Cardiac fibroblast (primary cell): ENCODE measurements around the gene SLC26A9.

Experiments
- DNase-seq, 2 donors: peaks; one replicate each; pipeline versions ENCODE4 v3.0.0 to v3.0.0-alpha.2; 2010; ENCODE audit warnings: low read depth in 2 of 2
- H3K4me3 ChIP-seq, 2 donors: replicated peaks in 1 of 2; 1 replicate in 1 of 2; 2 replicates in 1 of 2; pipeline ENCODE4 v1.5.1; 2011; ENCODE audit warnings: low read depth in 2 of 2, low read length in 2 of 2, mild to moderate bottlenecking in 2 of 2, moderate library complexity in 1 of 2
- TF ChIP-seq, protein P1 (sequence below): IDR thresholded peaks from one replicate; pipeline ENCODE4 v1.5.1; 2011; ENCODE audit warnings: low read depth, mild to moderate bottlenecking, low read length, inconsistent platforms

SLC26A9 gene

DNA sequence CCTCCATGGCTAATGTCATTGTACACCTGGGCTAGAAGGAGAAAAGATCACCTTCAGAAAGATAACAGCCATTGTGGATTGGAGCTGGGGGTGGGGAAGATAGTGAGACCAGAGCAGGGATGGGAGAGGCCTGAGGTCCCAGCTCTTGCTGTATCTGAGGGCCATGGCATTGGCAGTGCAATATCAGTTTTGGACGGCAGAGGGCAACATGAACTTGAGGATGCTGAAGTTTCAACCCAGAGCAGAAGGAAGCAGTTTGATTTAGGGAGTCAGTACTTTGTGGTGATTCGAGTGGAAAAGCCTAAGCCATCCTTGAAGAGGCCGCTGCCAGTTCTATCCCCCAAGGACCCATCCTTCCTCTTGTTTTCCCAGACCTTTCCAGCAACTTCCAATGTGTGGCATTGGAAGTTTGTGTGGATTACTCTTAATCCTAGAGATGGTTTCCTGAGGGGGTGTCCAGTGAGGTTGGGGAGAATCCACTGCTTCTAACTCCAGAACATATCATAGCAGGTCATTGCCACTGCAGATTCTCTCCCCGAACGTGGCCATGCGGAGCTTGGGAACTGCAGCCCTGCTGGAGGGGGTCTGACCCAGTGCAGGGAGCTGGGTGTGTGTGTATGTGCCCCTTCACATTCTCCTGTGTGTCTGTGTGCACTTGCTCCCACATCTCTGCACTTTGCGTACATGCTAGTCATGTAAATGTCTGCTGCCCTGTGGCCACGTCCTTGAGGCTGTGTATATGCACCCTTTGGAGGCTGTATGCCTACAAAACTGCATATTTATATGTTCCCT is 24.1 kb downstream of the SLC26A9 start:
- TF ChIP-seq, protein P1, sequence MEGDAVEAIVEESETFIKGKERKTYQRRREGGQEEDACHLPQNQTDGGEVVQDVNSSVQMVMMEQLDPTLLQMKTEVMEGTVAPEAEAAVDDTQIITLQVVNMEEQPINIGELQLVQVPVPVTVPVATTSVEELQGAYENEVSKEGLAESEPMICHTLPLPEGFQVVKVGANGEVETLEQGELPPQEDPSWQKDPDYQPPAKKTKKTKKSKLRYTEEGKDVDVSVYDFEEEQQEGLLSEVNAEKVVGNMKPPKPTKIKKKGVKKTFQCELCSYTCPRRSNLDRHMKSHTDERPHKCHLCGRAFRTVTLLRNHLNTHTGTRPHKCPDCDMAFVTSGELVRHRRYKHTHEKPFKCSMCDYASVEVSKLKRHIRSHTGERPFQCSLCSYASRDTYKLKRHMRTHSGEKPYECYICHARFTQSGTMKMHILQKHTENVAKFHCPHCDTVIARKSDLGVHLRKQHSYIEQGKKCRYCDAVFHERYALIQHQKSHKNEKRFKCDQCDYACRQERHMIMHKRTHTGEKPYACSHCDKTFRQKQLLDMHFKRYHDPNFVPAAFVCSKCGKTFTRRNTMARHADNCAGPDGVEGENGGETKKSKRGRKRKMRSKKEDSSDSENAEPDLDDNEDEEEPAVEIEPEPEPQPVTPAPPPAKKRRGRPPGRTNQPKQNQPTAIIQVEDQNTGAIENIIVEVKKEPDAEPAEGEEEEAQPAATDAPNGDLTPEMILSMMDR, result peak; percentile 94
- no peak overlapping the region for H3K4me3 ChIP-seq
- peak; percentile 91 to 93 for DNase-seq

DNA sequence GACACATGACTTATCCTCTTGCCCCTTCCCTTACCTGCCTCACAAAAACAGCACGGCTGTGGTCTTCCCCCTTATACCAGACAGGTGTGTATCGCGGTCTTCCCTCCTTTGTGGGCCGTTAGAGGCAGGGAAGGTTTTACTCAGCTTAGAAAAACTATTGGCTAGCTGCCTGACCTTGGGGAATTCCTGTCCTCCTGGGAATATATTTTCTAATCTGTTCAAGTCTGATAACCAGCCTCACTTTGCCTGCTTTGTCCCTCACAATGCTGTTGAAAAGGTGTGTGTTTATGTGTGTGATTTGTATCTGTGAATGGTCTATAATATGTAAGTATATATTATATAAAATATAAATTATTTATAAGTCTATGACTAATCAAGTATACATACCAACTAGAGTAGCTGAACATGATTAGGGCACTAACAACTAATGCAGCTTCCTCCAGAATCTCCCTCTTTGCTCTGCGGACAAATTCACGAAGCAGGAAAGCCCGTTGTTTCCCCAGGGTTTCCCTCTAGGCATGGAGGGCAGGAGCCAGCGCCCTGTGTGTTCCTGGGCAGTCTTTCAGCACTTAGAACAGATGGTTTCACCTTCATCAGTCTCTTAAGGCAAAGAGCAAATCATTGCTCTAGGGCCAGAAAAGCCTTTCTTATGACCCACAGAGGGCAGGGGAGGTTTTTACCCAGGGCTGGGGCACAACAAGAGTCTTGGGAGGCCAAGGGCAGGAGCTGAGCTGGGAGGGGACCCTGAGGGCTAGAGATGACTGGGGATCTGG is 25.6 kb downstream of the SLC26A9 start:
- no peak for DNase-seq
- TF ChIP-seq, protein P1, result no peak
- no peak overlapping the region for H3K4me3 ChIP-seq

DNA sequence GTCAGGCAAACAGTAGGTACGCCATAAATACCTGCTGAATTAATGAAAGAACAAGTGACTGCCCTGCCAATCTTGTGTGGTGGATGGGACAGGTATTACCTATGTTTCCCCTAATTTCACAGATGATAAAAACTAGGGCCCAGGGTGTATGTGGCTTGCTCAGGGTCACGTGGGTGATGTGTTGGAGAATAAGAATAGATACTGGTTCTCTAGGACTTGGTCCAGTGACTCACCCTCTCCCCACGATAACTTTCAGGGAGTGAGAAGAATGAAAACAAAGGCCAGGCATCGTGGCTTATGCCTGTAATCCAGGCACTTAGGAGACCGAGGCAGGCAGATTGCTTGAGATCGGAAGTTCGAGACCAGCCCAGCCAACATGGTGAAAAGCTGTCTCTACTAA is 26.7 kb downstream of the SLC26A9 start:
- peak in 1 of 2 donors; percentile 56 for DNase-seq
- no peak overlapping the region for H3K4me3 ChIP-seq
- TF ChIP-seq, protein P1, result no peak

DNA sequence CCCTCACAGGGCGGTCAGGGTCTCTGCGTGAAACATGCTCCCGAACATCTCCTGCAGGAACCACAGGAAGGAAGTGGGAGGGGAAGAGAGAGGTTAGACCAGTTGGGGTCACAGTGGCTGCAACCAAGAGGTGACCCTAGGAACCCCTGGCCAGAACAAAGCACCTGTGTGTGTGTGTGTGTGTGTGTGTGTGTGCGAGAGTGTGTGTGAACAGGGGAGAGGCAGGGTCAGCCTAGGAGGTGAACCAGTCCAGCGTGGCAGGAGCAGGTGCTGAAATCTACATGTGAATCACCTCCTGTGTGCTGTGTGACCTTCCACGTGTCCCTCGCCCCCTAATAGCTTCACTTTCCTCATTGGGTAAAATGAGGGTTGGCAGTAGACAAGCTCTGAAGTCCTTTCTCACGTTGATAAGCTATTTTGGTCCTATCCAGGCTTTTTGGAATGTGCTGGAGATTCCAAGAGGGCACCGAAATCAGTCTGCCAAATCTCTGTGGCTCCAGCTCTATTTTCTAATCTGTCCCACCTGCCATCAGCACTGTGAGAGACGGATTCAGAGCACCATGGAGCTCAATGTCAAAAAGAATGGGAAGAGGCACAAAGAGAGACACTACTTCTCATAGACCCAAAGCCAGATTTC is 27.8 kb downstream of the SLC26A9 start:
- TF ChIP-seq, protein P1, result no peak
- DNase-seq, result no peak
- no peak overlapping the region for H3K4me3 ChIP-seq

DNA sequence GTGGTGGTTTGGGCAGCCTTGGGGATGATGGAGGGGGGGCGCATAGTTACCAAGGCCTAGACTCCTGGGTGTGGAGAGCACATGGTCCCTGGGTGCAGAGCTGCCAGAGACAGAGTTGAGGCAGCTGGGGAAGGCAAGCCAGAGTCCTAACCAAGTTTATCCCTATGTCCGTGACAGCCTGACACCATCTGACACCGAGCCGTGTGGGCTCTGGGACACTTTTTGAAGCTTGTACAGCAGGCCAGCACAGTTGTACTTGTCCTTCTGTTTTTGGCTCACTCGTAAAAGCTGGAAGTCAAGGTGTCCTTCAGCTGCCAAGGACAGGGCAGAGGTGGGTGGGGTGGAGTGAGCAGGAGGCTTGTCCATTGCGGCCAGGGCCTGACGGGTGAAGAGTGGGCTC is 28.5 kb downstream of the SLC26A9 start:
- TF ChIP-seq, protein P1, result no peak
- no peak overlapping the region for H3K4me3 ChIP-seq
- no peak for DNase-seq

DNA sequence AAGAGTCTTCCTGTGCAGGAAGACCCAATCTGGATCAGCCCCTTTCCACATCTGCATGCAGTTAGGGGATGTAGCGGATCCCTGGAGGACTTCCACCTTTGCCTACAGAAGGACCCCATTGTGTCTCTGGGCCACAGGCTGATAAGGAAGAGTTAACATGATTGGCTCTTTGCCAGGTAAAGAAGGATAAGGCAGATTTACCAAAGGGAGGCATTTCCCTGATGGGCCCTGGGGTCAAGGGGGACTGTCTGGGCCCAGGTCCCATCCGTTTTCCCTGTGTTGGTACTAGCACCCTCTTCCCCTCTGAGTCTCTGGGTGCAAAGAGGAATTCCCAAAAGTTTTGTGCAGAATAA is 29.1 kb downstream of the SLC26A9 start:
- TF ChIP-seq, protein P1, result no peak
- no peak for DNase-seq
- no peak overlapping the region for H3K4me3 ChIP-seq
